Uterus (tissue), 4 donors: Measurements from ENCODE around the gene HINT1. TPM values are rescaled to one million over a fixed set of nuclear protein-coding genes. Genes with fewer than 3 reads are reported as not detected.
"Not testable (repeated sequence)": the region's sequence is repeated elsewhere in the genome, so short reads cannot be mapped to it uniquely, and the experiment has no call there.

ENCODE experiments used
- DNase-seq, 2 donors: peaks; one replicate each; pipeline ENCODE4 v3.0.0-alpha.2; 2019 to 2020
- H3K27ac ChIP-seq, 2 donors: fragments of 200-600 bp; sonication (generic); 1 replicate in 1 of 2; 2 replicates in 1 of 2; pipeline ENCODE4 v1.5.1; 2016 to 2018
- H3K27me3 ChIP-seq, 2 donors: fragments of 200-600 bp; sonication (generic); one replicate each; pipeline ENCODE4 v1.5.1; 2018 to 2019; ENCODE audit warnings: control low read depth in 1 of 2
- H3K36me3 ChIP-seq, 2 donors: fragments of 200-600 bp; sonication (generic); one replicate each; pipeline ENCODE4 v1.5.1; 2019; ENCODE audit warnings: control low read depth in 1 of 2
- H3K4me1 ChIP-seq, 2 donors: fragments of 200-600 bp; sonication (generic); one replicate each; pipeline ENCODE4 v1.5.1; 2018 to 2019; ENCODE audit warnings: control low read depth in 1 of 2
- H3K4me3 ChIP-seq, 2 donors: fragments of 200-600 bp; sonication (generic); 1 replicate in 1 of 2; 2 replicates in 1 of 2; pipeline ENCODE4 v1.5.1; 2018 to 2019; ENCODE audit warnings: mild to moderate bottlenecking in 1 of 2
- H3K9me3 ChIP-seq, 2 donors: fragments of 200-600 bp; sonication (generic); one replicate each; pipeline ENCODE4 v1.5.1; 2019; ENCODE audit warnings: control low read depth in 1 of 2
- CTCF ChIP-seq, 4 experiments: fragments of 200-600 bp in 2 of 4; fragments of 450-650 bp in 2 of 4; sonication (generic) in 2 of 4; IDR thresholded peaks; one replicate each; pipeline ENCODE4 v1.5.1; 2016 to 2019; ENCODE audit warnings: antibody characterized with exemption in 4 of 4, mild to moderate bottlenecking in 2 of 4, moderate library complexity in 1 of 4
- POLR2A ChIP-seq, 2 donors: fragments of 450-650 bp; IDR thresholded peaks; one replicate each; pipeline ENCODE4 v1.6.1; 2016; ENCODE audit warnings: antibody characterized with exemption in 2 of 2, mild to moderate bottlenecking in 1 of 2, moderate library complexity in 1 of 2
- intact Hi-C: fragments of 100-400 bp; cut with DNase I; formaldehyde crosslinking; loops from one replicate; pipeline ENCODE4 v1.15.1; 2023; ENCODE audit warnings: low total_unique reads
- total RNA-seq, 4 donors: library from RNA; depleted of rRNA in 3 of 4; stranded (reverse); fragments of >200 nt in 3 of 4; gene quantifications; one replicate each; pipeline versions ENCODE4 v1.1.0 to v1.2.4, GENCODE V29; 2014 to 2023
- donor health status: DM: yes; HTN: yes; CAD: no.

HINT1 gene
- total RNA-seq, 4 donors from 2014 or later: 86.1 to 683 (median 196) TPM

GRCh38 chr5:131200560-131200959, 35.5 kb upstream of the HINT1 start:
- Histone ChIP-seq H3K4me3 (no peak overlapping the region), H3K36me3 (no peaks in the 10 kb centered on the region), H3K9me3 (no peaks in the 10 kb centered on the region), H3K27ac (no peak overlapping the region), H3K4me1 (no peaks in the 10 kb centered on the region), H3K27me3 (no peaks in the 10 kb centered on the region)
- intact Hi-C loops: no loop called here
- TF ChIP-seq POLR2A (IDR thresholded peaks at IDR 0.05) (no peak), CTCF (IDR thresholded peaks at IDR 0.05) (no peak)
- no peak for DNase-seq

GRCh38 chr5:131198625-131199024, 33.6 kb upstream of the HINT1 start:
- Histone ChIP-seq H3K4me3 (no peak overlapping the region), H3K4me1 (no peaks in the 10 kb centered on the region), H3K9me3 (no peaks in the 10 kb centered on the region), H3K27ac (no peak overlapping the region), H3K27me3 (no peaks in the 10 kb centered on the region), H3K36me3 (no peaks in the 10 kb centered on the region)
- no peak for TF ChIP-seq POLR2A (IDR thresholded peaks at IDR 0.05)
- TF ChIP-seq CTCF (IDR thresholded peaks at IDR 0.05): no peak
- DNase-seq: no peak
- intact Hi-C loops: no loop called here

GRCh38 chr5:131196331-131196730, 31.3 kb upstream of the HINT1 start:
- no peaks in the 10 kb centered on the region for H3K4me1 ChIP-seq
- intact Hi-C loops: no loop called here

GRCh38 chr5:131195696-131196095, 30.6 kb upstream of the HINT1 start:
- H3K4me1 ChIP-seq: no peaks in the 10 kb centered on the region
- no peaks in the 10 kb centered on the region for H3K27me3 ChIP-seq
- no peak overlapping the region for H3K4me3 ChIP-seq
- H3K27ac ChIP-seq: no peak overlapping the region
- H3K9me3 ChIP-seq: no peaks in the 10 kb centered on the region
- intact Hi-C loops: no loop called here
- DNase-seq: no peak
- TF ChIP-seq CTCF (IDR thresholded peaks at IDR 0.05) (no peak), POLR2A (IDR thresholded peaks at IDR 0.05) (no peak)
- H3K36me3 ChIP-seq: no peaks in the 10 kb centered on the region

More at GRCh38 chr5:131196331-131196730, 31.3 kb upstream of the HINT1 start:
- no peaks in the 10 kb centered on the region for H3K9me3 ChIP-seq
- no peak for DNase-seq
- no peaks in the 10 kb centered on the region for H3K27me3 ChIP-seq
- H3K36me3 ChIP-seq: no peaks in the 10 kb centered on the region
- no peak overlapping the region for H3K4me3 ChIP-seq
- TF ChIP-seq POLR2A (IDR thresholded peaks at IDR 0.05) (no peak), CTCF (IDR thresholded peaks at IDR 0.05) (no peak)
- no peak overlapping the region for H3K27ac ChIP-seq

- Histone ChIP-seq H3K9me3 (no peaks in the 10 kb centered on the region), H3K27me3 (no peaks in the 10 kb centered on the region), H3K36me3 (no peaks in the 10 kb centered on the region), H3K27ac (no peak overlapping the region), H3K4me1 (no peaks in the 10 kb centered on the region), H3K4me3 (no peak overlapping the region)
- no peak for DNase-seq
- no peak for TF ChIP-seq POLR2A (IDR thresholded peaks at IDR 0.05)
- TF ChIP-seq CTCF (IDR thresholded peaks at IDR 0.05): no peak
- intact Hi-C loops: no loop called here
Observed at GRCh38 chr5:131194725-131195124, 29.7 kb upstream of the HINT1 start.

- DNase-seq, H3K27ac ChIP-seq, H3K4me1 ChIP-seq, intact Hi-C loops, H3K27me3 ChIP-seq, H3K9me3 ChIP-seq, H3K4me3 ChIP-seq, H3K36me3 ChIP-seq: not testable (repeated sequence)
Observed at GRCh38 chr5:131193897-131194296, 28.8 kb upstream of the HINT1 start.
